ENCODE results near the gene ZNF688. TPM values are rescaled to one million over a fixed set of nuclear protein-coding genes. Genes with fewer than 3 reads are reported as not detected.

ZNF688 gene
- total RNA-seq, 1 experiment from 2014 or later, result 3.6 TPM

- Histone ChIP-seq H4K20me1 (ENCODE audit: insufficient read depth) (no peaks in the 10 kb centered on the region), H3K27ac (ENCODE audit: low read depth, low read length) (no peak overlapping the region), H3K79me2 (ENCODE audit: insufficient read depth, low read length) (no peaks in the 10 kb centered on the region), H3K9me3 (ENCODE audit: control insufficient read depth in 1 of 2, insufficient read depth in 1 of 2, low read depth in 1 of 2, low read length in 2 of 2) (peaks cover 0 to 9% of the 10 kb centered on the region in 2 experiments; a peak in 2 of 4 replicates), H2AFZ (ENCODE audit: low read depth, low read length, poor library complexity, severe bottlenecking) (no peak overlapping the region), H3K27me3 (ENCODE audit: insufficient read depth, low read length) (no peaks in the 10 kb centered on the region), H3K9me2 (ENCODE audit: insufficient read depth) (no peaks in the 10 kb centered on the region), H3K4me3 (replicated peaks in 1 of 2; ENCODE audit: low read depth in 1 of 2, low read length in 2 of 2) (no peak overlapping the region), H3K4me2 (ENCODE audit: low read length) (no peak overlapping the region), H3K36me3 (ENCODE audit: control insufficient read depth in 1 of 2, insufficient read depth in 2 of 2, low read length in 2 of 2) (no peaks in the 10 kb centered on the region), H3K4me1 (ENCODE audit: control insufficient read depth in 1 of 2, insufficient read depth in 2 of 2, low read length in 2 of 2) (peaks cover 6 to 11% of the 10 kb centered on the region in 2 experiments; a peak in 2 of 4 replicates), H3K9ac (ENCODE audit: low read length) (no peak overlapping the region)
- CTCF ChIA-PET, result interaction anchor here (0.6 to 1.6 kb wide), 13 partner anchors 11 to 915 kb away, joined by 3 to 21 read pairs (median 4); partner anchors contain the start of genes DCTPP1, TBC1D10B and ZNF48
- peak; percentile 48 for DNase-seq (ENCODE audit: low read depth, low spot score)
- TF ChIP-seq POLR2A (IDR thresholded peaks at IDR 0.05; ENCODE audit: borderline replicate concordance, extremely low read depth, insufficient read depth, insufficient read length), result no peak
- TF ChIP-seq RAD21 (IDR thresholded peaks at IDR 0.05; ENCODE audit: low read depth), result peak; percentile 82
- no peak for TF ChIP-seq EZH2phosphoT487 (IDR thresholded peaks at IDR 0.05; ENCODE audit: borderline replicate concordance)
- TF ChIP-seq MAX (IDR thresholded peaks at IDR 0.05), result peak; percentile 69
- TF ChIP-seq CBX3 (IDR thresholded peaks at IDR 0.05; ENCODE audit: low read depth), result 0 out of 2 replicates have a peak, but pooled peaks have one; percentile 11
- TF ChIP-seq CTCF (IDR thresholded peaks at IDR 0.05 in 2 of 3, conservative IDR thresholded peaks at IDR 0.05 in 1 of 3; ENCODE audit: borderline replicate concordance in 1 of 3, insufficient read depth in 1 of 3, low read depth in 2 of 3, low read length in 2 of 3), result peak; percentile 65 to 87 (median 68); a peak in 5 of 6 replicates
- ATAC-seq, result peak; percentile 84
- RAD21 ChIA-PET (ENCODE audit: low non-redundant PET in 1 of 2, low total read pairs in 2 of 2, uncharacterized antibody in 2 of 2, unreplicated experiment in 2 of 2), result no interaction called here
- BruUV-seq (replicated peaks), result no TSS peak
- intact Hi-C loops (cut with micrococcal nuclease), result no loop called here
- POLR2A ChIA-PET, result interaction anchor here (1.1 kb wide), 1 partner anchor 186 kb away, joined by 7 read pairs; the partner anchor contains the start of gene DCTPP1
Measured at GRCh38 chr16:30615358-30616091, 44.0 kb upstream of the ZNF688 start.

All from HCT116 (cell line).